Pulmonary artery endothelial cell (primary cell): ENCODE data around the gene PLXNC1. TPM values are rescaled to one million over a fixed set of nuclear protein-coding genes. Genes with fewer than 3 reads are reported as not detected.
A peak's percentile ranks its signal among the peaks of the same experiment; 100 is the strongest.
"Not testable (repeated sequence)": the region's sequence is repeated elsewhere in the genome, so short reads cannot be mapped to it uniquely, and the experiment has no call there.

ENCODE experiments used
- DNase-seq: peaks from one replicate; pipeline ENCODE4 v3.0.0-alpha.2; 2011; ENCODE audit warnings: low read depth, low spot score
- total RNA-seq: library from RNA; depleted of rRNA; stranded (reverse); fragments of >200 nt; gene quantifications from 2 replicates; pipeline ENCODE4 v1.2.3, GENCODE V29; 2014

PLXNC1 gene
- total RNA-seq, 1 donor from 2014 or later = 0.53 TPM

GRCh38 chr12:94289461-94290312 lies 141.3 kb downstream of the PLXNC1 start:
- peak; percentile 11 for DNase-seq

- DNase-seq = no peak
These were observed 142.0 kb downstream of the PLXNC1 start for GRCh38 chr12:94290353-94290752.

GRCh38 chr12:94297096-94297699 lies 148.8 kb downstream of the PLXNC1 start:
- no peak for DNase-seq

- DNase-seq = peak; percentile 17
These were observed 149.6 kb downstream of the PLXNC1 start for GRCh38 chr12:94297876-94298505.

GRCh38 chr12:94299846-94300245 lies 151.5 kb downstream of the PLXNC1 start:
- DNase-seq = no peak

GRCh38 chr12:94304012-94304411 lies 155.6 kb downstream of the PLXNC1 start:
- DNase-seq = no peak

- no peak for DNase-seq
These were observed 156.2 kb downstream of the PLXNC1 start for GRCh38 chr12:94304566-94305061.

GRCh38 chr12:94305130-94305957 lies 157.0 kb downstream of the PLXNC1 start:
- no peak for DNase-seq

- DNase-seq = peak; percentile 22
These were observed 160.2 kb downstream of the PLXNC1 start for GRCh38 chr12:94308612-94309011.

GRCh38 chr12:94309373-94309772 lies 161.0 kb downstream of the PLXNC1 start:
- DNase-seq = no peak

- DNase-seq = no peak
These were observed 164.0 kb downstream of the PLXNC1 start for GRCh38 chr12:94312378-94312777.

- DNase-seq = not testable (repeated sequence)
These were observed 168.2 kb downstream of the PLXNC1 start for GRCh38 chr12:94316600-94316999.

GRCh38 chr12:94318181-94318580 lies 169.8 kb downstream of the PLXNC1 start:
- no peak for DNase-seq

- no peak for DNase-seq
These were observed 171.7 kb downstream of the PLXNC1 start for GRCh38 chr12:94320109-94320508.

GRCh38 chr12:94322346-94322745 lies 174.0 kb downstream of the PLXNC1 start:
- DNase-seq = no peak

- no peak for DNase-seq
These were observed 177.9 kb downstream of the PLXNC1 start for GRCh38 chr12:94326234-94326633.

GRCh38 chr12:94326727-94327126 lies 178.3 kb downstream of the PLXNC1 start:
- DNase-seq = no peak

- DNase-seq = no peak
These were observed 179.4 kb downstream of the PLXNC1 start for GRCh38 chr12:94327809-94328208.

- DNase-seq = no peak
These were observed 181.0 kb downstream of the PLXNC1 start for GRCh38 chr12:94329366-94329765.

GRCh38 chr12:94333396-94333795 lies 185.0 kb downstream of the PLXNC1 start:
- no peak for DNase-seq

- no peak for DNase-seq
These were observed 188.0 kb downstream of the PLXNC1 start for GRCh38 chr12:94336211-94336925.
